SK-N-SH (cell line): Measurements from ENCODE around the gene ZNF221.

Experiments used
- CTCF ChIP-seq: fragments of 200-600 bp; sonication (generic); IDR thresholded peaks from 2 replicates; pipeline ENCODE4 v1.6.1; 2017; ENCODE audit warnings: antibody characterized with exemption, mild to moderate bottlenecking, moderate library complexity
- FOXM1 ChIP-seq: IDR thresholded peaks from 2 replicates; pipeline ENCODE4 v1.4.0; 2012; ENCODE audit warnings: low read depth, mild to moderate bottlenecking
- GABPA ChIP-seq: IDR thresholded peaks from 2 replicates; pipeline ENCODE4 v1.4.0; 2012; ENCODE audit warnings: low read depth, mild to moderate bottlenecking
- JUND ChIP-seq: IDR thresholded peaks from 2 replicates; pipeline ENCODE4 v1.4.0; 2012
- MXI1 ChIP-seq: IDR thresholded peaks from 2 replicates; pipeline ENCODE4 v1.6.1; 2012; ENCODE audit warnings: mild to moderate bottlenecking, low read depth, low read length, improper control_type of control experiment
- NFIC ChIP-seq: IDR thresholded peaks from 2 replicates; pipeline ENCODE4 v1.4.0; 2012; ENCODE audit warnings: borderline replicate concordance
- NRF1 ChIP-seq: IDR thresholded peaks from 2 replicates; pipeline ENCODE4 v1.6.1; 2012; ENCODE audit warnings: low read depth, mild to moderate bottlenecking, low read length
- PBX3 ChIP-seq: IDR thresholded peaks from 2 replicates; pipeline ENCODE4; 2012
- RCOR1 ChIP-seq: fragments of 150-350 bp; IDR thresholded peaks from 2 replicates; pipeline ENCODE4 v1.6.1; 2017; ENCODE audit warnings: antibody characterized with exemption, low read length
- TAF1 ChIP-seq: IDR thresholded peaks from 2 replicates; pipeline ENCODE4 v1.6.1; 2012; ENCODE audit warnings: low read depth, mild to moderate bottlenecking, low read length, moderate library complexity, borderline replicate concordance
- USF1 ChIP-seq: IDR thresholded peaks from 2 replicates; pipeline ENCODE4 v1.4.0; 2012; ENCODE audit warnings: low read depth, borderline replicate concordance
- ZBTB33 ChIP-seq: IDR thresholded peaks from 2 replicates; pipeline ENCODE4 v1.4.0; 2012; ENCODE audit warnings: low read depth, borderline replicate concordance

- TF ChIP-seq CTCF (no peak), TAF1 (no peak), ZBTB33 (no peak), MXI1 (peak; percentile 11; the same call in 1 of the 2 replicates), JUND (no peak), GABPA (no peak), PBX3 (no peak), RCOR1 (no peak), NRF1 (no peak), NFIC (no peak), USF1 (no peak), FOXM1 (no peak)
Observed at GRCh38 chr19:43984687-43985000, 33.6 kb downstream of the ZNF221 start.
